DMS 273 (cell line): ENCODE measurements around the gene MEST.
"Not testable (repeated sequence)": the region's sequence is repeated elsewhere in the genome, so short reads cannot be mapped to it uniquely, and the experiment has no call there.

ENCODE experiments used
- DNase-seq: peaks from one replicate; lab custom pipeline; 2025; ENCODE audit not compliant: unreplicated experiment; lab: John Stamatoyannopoulos, UW

The MEST gene, protein sequence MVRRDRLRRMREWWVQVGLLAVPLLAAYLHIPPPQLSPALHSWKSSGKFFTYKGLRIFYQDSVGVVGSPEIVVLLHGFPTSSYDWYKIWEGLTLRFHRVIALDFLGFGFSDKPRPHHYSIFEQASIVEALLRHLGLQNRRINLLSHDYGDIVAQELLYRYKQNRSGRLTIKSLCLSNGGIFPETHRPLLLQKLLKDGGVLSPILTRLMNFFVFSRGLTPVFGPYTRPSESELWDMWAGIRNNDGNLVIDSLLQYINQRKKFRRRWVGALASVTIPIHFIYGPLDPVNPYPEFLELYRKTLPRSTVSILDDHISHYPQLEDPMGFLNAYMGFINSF

DNA sequence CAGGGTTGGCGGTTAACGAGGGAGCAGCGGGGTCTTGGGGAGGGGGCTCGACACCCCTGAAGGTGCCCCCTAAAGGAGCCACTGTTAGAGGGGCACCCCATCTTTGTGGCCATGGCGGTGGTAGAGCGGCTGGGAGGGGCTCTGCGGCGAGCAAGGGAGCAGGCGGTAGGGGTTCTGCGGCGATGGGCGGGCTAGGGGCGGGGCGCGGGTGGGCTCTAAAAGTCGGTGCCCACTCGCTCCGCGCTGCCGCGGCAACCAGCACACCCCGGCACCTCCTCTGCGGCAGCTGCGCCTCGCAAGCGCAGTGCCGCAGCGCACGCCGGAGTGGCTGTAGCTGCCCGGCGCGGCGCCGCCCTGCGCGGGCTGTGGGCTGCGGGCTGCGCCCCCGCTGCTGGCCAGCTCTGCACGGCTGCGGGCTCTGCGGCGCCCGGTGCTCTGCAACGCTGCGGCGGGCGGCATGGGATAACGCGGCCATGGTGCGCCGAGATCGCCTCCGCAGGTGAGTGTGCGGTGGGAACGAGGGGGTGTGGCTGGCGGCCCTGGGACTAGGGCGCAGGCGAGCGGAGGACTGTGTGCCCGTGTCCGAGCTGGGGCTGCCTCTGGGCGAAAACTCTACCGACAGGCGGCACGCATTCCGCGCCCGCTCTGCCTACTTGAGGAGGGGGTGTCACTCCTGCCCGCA, at the start of gene MEST:
Gene MEST, plus strand, starts transcription at position 245 of the 682 bp plus-strand sequence. Its CDS starts 229 bp downstream, at position 474.
- peak; percentile 83 for DNase-seq

- no peak for DNase-seq
These were observed 49.3 kb upstream of the MEST start for GRCh38 chr7:130442601-130443000.

GRCh38 chr7:130444234-130444633, 47.7 kb upstream of the MEST start:
- DNase-seq: no peak

- DNase-seq: no peak
These were observed 47.0 kb upstream of the MEST start for GRCh38 chr7:130444751-130445407.

DNA sequence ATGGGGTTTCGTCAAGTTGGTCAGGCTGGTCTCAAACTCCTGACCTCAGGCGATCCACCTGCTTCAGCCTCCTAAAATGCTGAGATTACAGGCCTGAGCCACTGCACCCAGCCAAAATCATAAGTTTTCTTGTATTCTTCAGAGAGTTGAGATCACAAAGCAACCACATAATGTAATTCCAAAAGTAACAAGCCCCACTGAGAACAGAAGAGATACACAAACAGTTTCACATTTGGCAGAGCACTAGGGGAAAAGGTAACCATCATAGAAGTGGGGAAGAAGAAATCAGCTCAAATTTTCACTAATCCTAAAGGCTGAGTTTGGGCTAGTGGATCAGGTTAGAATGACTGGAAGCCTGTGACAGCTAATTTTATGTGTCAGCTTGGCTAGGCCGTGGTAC, 45.6 kb upstream of the MEST start:
- no peak for DNase-seq

- not testable (repeated sequence) for DNase-seq
These were observed 40.5 kb upstream of the MEST start for GRCh38 chr7:130451344-130451743.

GRCh38 chr7:130452951-130453350, 38.9 kb upstream of the MEST start:
- DNase-seq: peak; percentile 70

- no peak for DNase-seq
These were observed 36.9 kb upstream of the MEST start for GRCh38 chr7:130454959-130455358.

GRCh38 chr7:130458257-130458656, 33.6 kb upstream of the MEST start:
- DNase-seq: no peak

DNA sequence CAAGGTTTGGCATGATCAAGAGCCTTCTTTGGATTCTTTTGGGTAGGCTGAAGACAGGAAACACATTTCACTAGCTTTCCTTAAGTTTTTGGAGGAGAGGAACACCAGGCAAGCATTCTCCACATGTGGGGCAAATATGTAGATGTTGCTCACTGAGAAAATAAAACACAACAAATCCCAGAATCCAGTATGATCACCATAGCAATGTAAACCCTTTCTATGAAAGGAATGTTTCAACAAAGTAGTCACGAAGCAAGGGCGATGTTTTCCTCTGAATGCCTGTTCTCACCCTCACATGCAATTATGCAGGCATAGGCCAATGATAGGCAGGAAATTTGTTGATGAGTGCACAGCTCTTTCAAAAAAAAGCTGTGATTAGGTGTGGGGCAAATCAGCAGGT, 30.6 kb upstream of the MEST start:
- no peak for DNase-seq

- DNase-seq: no peak
These were observed 28.1 kb upstream of the MEST start for GRCh38 chr7:130463553-130464434.

DNA sequence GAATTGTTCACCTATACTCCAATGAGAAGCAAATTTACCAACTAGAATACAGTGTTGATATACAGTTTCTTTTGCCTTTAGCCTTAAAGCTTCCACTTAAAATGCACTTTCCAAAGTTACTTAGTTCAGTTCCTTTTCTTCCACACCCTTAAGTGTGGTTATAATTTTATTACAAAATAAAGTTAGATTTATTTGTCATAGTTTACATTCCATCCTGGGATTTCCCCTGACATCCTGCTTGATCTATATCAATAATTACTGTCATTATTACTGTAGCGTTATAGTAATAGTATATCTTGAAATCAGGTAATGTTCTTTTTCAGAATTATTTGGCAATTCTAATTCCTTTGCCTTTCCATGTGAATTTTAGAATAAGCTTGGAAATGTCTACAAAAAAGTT, 23.3 kb upstream of the MEST start:
- DNase-seq: no peak

GRCh38 chr7:130471974-130472373, 19.9 kb upstream of the MEST start:
- no peak for DNase-seq

DNA sequence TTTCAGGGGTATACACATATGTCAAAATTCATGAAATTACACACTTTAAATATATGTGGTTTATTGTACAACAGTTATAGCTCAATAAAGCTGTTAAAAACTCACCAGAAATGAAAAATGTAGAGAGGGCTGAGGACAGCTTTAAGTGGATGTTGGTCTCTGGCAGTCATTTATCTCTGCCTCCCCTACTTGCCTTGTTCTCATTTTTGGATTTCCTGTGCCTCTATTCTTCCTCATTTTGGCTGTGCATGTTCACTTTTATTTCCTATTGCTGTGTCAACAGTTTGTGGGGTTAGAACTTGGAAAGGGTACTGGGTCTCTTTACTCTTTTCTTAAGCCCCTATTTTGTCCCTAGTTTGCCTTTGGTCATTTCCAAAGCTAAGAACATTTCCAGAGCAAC, 18.6 kb upstream of the MEST start:
- no peak for DNase-seq

DNA sequence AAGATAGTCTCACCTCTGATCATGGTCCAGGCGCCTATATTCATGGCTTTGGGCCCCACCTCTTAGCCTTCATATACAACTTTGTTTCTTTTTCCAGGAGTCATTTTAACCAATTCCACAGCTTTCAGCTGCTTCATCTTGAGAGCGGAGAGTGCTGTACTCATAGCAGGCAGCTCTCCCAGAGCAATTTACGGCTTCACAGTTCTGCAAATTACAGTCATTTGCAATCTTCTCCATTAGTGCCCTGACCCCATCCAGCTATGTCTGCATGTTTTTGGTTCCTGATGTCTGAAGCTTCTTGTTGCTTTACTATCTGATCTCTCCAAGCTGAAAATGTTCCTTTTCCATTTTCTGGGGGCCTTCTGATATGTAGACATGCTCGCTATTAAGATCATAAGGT, 18.0 kb upstream of the MEST start:
- no peak for DNase-seq

DNA sequence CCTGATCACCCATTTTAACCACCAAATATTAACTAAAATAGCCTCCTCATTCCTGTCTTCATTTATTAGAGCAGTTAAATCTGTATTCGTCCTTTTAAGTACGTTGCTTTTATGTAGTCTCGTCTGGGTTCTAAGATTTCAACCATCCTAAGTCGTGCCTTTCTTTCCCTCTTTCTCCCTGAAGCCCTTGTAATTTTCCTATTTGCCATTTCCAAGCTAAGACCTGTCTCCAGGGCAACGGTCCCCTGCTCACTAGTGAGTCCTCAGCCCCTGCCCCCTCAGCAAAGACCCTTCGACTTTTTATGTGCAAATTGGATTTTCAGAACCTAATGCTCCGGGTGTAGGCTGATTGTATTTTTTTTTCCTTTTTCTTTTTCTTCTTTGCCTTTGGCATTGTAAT, 16.1 kb upstream of the MEST start:
- DNase-seq: no peak

DNA sequence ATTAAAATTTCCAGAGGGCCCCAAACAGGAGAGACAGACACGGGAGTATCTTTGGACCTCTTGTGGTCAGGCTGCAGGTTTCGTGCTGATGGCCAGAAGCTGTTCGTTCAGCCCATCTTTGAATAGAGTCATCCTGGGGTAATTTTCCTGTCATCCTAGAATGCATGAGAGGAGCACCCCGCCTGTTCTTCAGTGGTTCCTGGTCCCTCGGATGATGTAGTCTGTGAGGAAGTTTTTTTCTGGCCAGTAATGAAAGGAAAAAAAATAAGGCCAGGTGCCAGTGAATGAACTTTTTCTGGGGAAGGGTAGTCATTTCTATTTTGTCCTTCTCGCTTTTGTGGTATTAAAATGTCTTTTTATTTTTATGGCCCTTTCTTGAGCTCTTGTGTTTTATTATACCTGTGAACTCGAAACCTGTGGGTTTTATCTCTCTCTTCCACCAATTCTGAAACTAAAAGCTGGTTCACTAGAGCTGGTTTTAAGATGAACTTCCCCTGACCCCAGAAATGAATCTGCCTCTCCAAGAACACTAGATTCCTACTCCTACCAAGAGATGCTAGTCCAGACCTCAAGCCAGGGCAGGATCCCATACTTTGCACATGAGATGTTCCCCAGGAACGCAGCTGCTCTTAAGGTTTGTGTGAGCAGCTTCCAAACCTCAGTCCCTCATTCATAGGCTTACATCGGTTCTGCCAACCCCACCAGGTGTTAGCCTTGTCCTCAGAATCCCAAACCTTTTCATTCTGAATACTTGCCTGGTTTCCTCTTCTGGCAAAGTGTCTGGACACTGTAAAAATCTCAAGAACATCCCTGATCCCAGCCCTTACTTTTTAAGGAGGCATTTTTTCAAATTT, 15.4 kb upstream of the MEST start:
- no peak for DNase-seq

GRCh38 chr7:130478991-130479390, 12.9 kb upstream of the MEST start:
- DNase-seq: no peak

DNA sequence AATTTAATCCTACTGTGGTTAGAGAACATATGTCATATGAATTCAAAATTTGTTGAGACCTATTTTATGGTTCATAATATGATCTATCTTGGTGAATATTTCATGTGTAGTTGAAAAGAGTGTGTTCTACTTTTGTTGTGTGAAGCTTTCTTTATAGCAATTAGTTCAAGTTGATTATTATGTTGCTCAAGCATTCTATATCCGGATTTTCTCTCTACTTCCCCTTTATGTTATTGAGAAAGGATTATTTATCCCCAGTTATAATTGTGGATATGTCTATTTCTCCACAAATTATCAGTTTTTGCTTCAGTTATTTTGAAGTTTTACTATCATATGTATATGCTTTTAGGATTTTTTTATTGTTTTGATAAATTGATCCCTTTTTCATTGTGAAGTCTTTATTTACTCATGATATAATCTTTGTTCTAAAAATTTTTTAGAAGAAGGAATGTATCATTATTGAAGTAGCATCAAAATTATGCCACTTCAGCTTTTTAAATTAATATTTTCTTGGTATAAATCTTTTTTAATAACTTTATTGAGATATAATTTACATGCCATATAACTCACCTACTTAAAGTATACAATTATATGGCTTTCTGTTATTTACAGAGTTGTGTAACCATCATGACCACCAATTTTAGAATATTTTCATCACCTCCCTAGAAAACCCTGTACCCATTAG, 12.0 kb upstream of the MEST start:
- no peak for DNase-seq

- DNase-seq: no peak
These were observed 10.0 kb upstream of the MEST start for GRCh38 chr7:130481898-130482297.
